ENCODE results near the gene ONECUT1. TPM values are rescaled to one million over a fixed set of nuclear protein-coding genes. Genes with fewer than 3 reads are reported as not detected.

ONECUT1 gene
- total and polyA plus RNA-seq, 3 donors from 2014 or later: 3.4 to 10.0 (median 3.6) TPM

DNA sequence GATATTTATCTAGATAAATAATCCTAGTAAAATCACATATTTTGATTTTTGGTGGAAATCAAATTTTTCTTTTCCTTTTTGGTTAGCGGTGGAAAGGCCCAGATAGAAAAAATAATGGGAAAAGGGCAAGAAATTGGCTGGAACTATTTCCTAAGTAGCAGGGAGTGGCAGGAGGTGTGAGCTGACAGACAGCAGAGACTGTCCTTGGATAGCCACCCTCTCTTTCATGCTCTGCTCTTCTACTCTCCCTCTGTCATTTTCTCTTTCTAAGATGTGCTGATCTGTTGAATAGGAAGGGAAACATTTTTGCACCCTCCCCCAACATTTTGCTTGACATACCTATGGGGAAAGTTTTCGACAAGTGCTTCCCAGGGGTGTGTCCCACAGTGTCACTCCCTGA, 18.9 kb upstream of the ONECUT1 start:
- Histone ChIP-seq H3K4me3 (no peak overlapping the region), H3K27ac (no peak overlapping the region), H3K36me3 (ENCODE audit: low read depth, missing control alignments) (no peaks in the 10 kb centered on the region), H3K4me1 (peaks cover 8% of the 10 kb centered on the region), H3K27me3 (no peaks in the 10 kb centered on the region), H3K9me3 (no peaks in the 10 kb centered on the region)
- intact Hi-C loops (cut with DNase I; ENCODE audit: low total_unique reads): no loop called here
- DNase-seq: no peak
- TF ChIP-seq POLR2A (IDR thresholded peaks at IDR 0.05): no peak
- TF ChIP-seq, protein P1, sequence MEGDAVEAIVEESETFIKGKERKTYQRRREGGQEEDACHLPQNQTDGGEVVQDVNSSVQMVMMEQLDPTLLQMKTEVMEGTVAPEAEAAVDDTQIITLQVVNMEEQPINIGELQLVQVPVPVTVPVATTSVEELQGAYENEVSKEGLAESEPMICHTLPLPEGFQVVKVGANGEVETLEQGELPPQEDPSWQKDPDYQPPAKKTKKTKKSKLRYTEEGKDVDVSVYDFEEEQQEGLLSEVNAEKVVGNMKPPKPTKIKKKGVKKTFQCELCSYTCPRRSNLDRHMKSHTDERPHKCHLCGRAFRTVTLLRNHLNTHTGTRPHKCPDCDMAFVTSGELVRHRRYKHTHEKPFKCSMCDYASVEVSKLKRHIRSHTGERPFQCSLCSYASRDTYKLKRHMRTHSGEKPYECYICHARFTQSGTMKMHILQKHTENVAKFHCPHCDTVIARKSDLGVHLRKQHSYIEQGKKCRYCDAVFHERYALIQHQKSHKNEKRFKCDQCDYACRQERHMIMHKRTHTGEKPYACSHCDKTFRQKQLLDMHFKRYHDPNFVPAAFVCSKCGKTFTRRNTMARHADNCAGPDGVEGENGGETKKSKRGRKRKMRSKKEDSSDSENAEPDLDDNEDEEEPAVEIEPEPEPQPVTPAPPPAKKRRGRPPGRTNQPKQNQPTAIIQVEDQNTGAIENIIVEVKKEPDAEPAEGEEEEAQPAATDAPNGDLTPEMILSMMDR (IDR thresholded peaks at IDR 0.05): no peak
- WGBS, 2 donors: 82 to 85% methylated on average over 2 of the region's 2 CpGs

DNA sequence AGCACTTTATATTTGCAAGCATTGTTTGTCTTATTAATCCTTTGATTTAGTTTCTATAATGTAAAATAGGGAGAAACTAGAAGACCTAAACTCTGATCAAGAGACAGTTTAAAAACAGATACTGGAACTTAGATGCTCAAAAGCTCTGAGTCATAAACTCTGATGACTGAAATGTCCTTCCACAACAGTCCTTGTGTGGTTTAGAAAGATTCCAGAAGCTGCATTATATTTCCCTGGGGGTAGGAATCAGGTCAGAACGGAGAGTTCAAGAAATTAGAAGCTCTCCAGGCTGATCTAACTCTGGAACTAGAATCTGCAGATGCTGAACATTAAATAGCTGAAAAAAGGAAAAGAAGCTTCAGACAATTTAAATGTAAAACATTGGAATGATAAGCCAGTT, 18.3 kb upstream of the ONECUT1 start:
- no peak for DNase-seq
- no peaks in the 10 kb centered on the region for H3K27me3 ChIP-seq
- peaks cover 12% of the 10 kb centered on the region for H3K4me1 ChIP-seq
- 52 to 58% methylated on average over 1 of the region's 1 CpG for WGBS, 2 donors
- H3K4me3 ChIP-seq: no peak overlapping the region
- H3K9me3 ChIP-seq: no peaks in the 10 kb centered on the region
- intact Hi-C loops (cut with DNase I; ENCODE audit: low total_unique reads): no loop called here
- H3K36me3 ChIP-seq (ENCODE audit: low read depth, missing control alignments): no peaks in the 10 kb centered on the region
- TF ChIP-seq, protein P1 (IDR thresholded peaks at IDR 0.05): no peak
- TF ChIP-seq POLR2A (IDR thresholded peaks at IDR 0.05): no peak
- H3K27ac ChIP-seq: no peak overlapping the region

DNA sequence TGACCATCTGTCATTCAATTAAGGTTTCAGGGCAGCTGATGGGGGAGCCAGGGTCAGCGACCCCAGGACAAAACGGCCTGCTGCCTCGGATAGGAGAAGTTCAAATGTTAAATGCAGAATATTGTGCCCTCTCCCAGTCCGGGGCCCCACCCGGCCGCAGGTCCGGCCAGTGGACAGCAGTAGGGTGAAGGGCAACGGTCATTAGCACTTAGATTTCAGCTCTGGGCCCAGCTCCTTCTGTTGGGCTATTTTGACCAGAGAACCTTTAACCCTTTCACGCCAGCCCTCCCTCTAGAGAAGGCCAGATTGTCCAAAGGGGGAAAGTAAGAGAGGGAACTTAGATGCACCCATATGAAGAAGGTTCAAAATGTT, 16.1 kb upstream of the ONECUT1 start:
- intact Hi-C loops (cut with DNase I; ENCODE audit: low total_unique reads): no loop called here
- WGBS, 2 donors: 31 to 56% methylated on average over 1 to 9 of the region's 9 CpGs

DNA sequence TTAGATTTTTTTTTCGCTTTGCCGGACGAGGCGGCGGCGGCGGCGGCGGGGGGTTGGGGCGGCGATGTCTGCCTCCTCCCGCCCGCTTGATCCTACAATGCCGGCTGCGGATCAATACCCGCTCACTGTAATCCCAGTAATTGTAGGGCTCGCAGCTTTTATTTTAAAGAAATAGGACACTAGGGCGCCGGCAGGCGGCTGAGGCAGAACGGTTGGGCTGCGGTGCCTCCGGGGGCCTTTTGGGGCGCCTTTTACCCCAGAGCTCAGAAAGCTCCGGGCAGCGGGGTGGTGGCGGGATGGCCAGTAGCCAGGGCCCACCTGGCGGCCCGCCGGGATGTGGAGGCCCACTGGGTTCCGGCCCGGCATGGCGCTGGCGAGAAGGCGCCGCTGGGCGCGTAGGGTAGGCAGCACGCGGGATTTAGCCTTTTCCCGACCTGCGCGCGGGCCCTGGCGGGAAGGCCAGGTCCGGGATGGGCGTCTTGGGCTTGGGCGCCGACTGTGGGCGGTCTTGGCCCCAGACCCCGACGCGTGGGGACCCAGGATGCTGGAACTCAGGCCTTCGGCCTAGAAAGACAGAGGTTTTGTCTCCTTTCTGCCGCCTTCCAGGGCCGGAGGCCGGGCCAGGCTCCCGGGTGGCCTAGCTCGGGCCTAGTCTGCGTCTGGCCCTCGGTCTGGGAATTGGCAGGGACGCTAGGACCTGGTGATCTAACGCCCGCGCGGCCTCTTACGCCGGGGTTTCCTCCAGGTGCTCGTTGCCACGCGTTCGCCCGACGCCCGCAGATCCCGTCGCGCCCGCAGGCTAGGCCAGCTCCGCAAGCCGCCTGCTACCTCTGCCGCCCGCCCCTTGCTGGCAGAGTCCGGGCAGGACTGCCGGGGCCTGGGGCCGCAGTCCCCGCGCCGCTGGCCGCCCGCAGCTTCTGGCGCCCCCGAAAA, 15.5 kb upstream of the ONECUT1 start:
- 3% methylated on average over 43 to 92 of the region's 93 CpGs for WGBS, 2 donors
- Histone ChIP-seq H3K36me3 (ENCODE audit: low read depth, missing control alignments) (no peaks in the 10 kb centered on the region), H3K4me1 (peaks cover 12% of the 10 kb centered on the region), H3K27me3 (no peaks in the 10 kb centered on the region), H3K9me3 (no peaks in the 10 kb centered on the region), H3K27ac (peak overlapping the region; percentile 52 to 54), H3K4me3 (peak overlapping the region; percentile 35 to 57)
- TF ChIP-seq POLR2A (IDR thresholded peaks at IDR 0.05): no peak
- TF ChIP-seq, protein P1 (IDR thresholded peaks at IDR 0.05): peak in 1 of 3 experiments; percentile 9
- intact Hi-C loops (cut with DNase I; ENCODE audit: low total_unique reads): no loop called here
- peak; percentile 62 for DNase-seq

More for the DNA sequence above, 16.1 kb upstream of the ONECUT1 start:
- no peak for TF ChIP-seq POLR2A (IDR thresholded peaks at IDR 0.05)
- TF ChIP-seq, protein P1 (IDR thresholded peaks at IDR 0.05): no peak
- H3K4me3 ChIP-seq: peak overlapping the region; percentile 35 to 57
- H3K27ac ChIP-seq: peak overlapping the region; percentile 52 to 54
- H3K4me1 ChIP-seq: peaks cover 12% of the 10 kb centered on the region
- H3K27me3 ChIP-seq: no peaks in the 10 kb centered on the region
- H3K9me3 ChIP-seq: no peaks in the 10 kb centered on the region
- DNase-seq: no peak
- H3K36me3 ChIP-seq (ENCODE audit: low read depth, missing control alignments): no peaks in the 10 kb centered on the region
